ENCODE data around the gene CHRNE. TPM values are rescaled to one million over a fixed set of nuclear protein-coding genes. Genes with fewer than 3 reads are reported as not detected.
"Not testable (repeated sequence)": the region's sequence is repeated elsewhere in the genome, so short reads cannot be mapped to it uniquely, and the experiment has no call there.

Gene CHRNE
- polyA plus RNA-seq, 1 donor from 2014 or later, result 0.25 TPM

GRCh38 chr17:4926577-4927335, 23.9 kb upstream of the CHRNE start:
- not testable (repeated sequence) for H3K9me2 ChIP-seq (ENCODE audit: insufficient read depth, low read length); H4K20me1 ChIP-seq (ENCODE audit: insufficient read depth); H3K9ac ChIP-seq (ENCODE audit: low read length); H3K4me2 ChIP-seq (ENCODE audit: low read length); H3K79me2 ChIP-seq (replicated peaks; ENCODE audit: insufficient read depth, low read length); H3K36me3 ChIP-seq (ENCODE audit: insufficient read depth, low read length); H3F3A ChIP-seq (ENCODE audit: insufficient read depth, low read length, poor library complexity, severe bottlenecking); H3K9me3 ChIP-seq (ENCODE audit: low read length); H3K4me3 ChIP-seq (ENCODE audit: low read length); H2AFZ ChIP-seq (ENCODE audit: low read depth, low read length); H3K27ac ChIP-seq (ENCODE audit: low read length); H3K27me3 ChIP-seq (ENCODE audit: insufficient read depth, low read depth, low read length)

GRCh38 chr17:4921320-4921719, 18.4 kb upstream of the CHRNE start:
- Histone ChIP-seq H3K9ac (ENCODE audit: low read length) (no peak overlapping the region), H4K20me1 (ENCODE audit: insufficient read depth) (no peaks in the 10 kb centered on the region), H3K79me2 (replicated peaks; ENCODE audit: insufficient read depth, low read length) (no peaks in the 10 kb centered on the region), H3K27me3 (ENCODE audit: insufficient read depth, low read depth, low read length) (no peaks in the 10 kb centered on the region), H3K36me3 (ENCODE audit: insufficient read depth, low read length) (no peaks in the 10 kb centered on the region), H3K4me3 (ENCODE audit: low read length) (no peak overlapping the region), H2AFZ (ENCODE audit: low read depth, low read length) (no peak overlapping the region), H3K9me2 (ENCODE audit: insufficient read depth, low read length) (no peaks in the 10 kb centered on the region), H3F3A (ENCODE audit: insufficient read depth, low read length, poor library complexity, severe bottlenecking) (no peaks in the 10 kb centered on the region), H3K9me3 (ENCODE audit: low read length) (no peaks in the 10 kb centered on the region), H3K4me2 (ENCODE audit: low read length) (no peak overlapping the region), H3K27ac (ENCODE audit: low read length) (no peak overlapping the region)
- TF ChIP-seq, protein P1, sequence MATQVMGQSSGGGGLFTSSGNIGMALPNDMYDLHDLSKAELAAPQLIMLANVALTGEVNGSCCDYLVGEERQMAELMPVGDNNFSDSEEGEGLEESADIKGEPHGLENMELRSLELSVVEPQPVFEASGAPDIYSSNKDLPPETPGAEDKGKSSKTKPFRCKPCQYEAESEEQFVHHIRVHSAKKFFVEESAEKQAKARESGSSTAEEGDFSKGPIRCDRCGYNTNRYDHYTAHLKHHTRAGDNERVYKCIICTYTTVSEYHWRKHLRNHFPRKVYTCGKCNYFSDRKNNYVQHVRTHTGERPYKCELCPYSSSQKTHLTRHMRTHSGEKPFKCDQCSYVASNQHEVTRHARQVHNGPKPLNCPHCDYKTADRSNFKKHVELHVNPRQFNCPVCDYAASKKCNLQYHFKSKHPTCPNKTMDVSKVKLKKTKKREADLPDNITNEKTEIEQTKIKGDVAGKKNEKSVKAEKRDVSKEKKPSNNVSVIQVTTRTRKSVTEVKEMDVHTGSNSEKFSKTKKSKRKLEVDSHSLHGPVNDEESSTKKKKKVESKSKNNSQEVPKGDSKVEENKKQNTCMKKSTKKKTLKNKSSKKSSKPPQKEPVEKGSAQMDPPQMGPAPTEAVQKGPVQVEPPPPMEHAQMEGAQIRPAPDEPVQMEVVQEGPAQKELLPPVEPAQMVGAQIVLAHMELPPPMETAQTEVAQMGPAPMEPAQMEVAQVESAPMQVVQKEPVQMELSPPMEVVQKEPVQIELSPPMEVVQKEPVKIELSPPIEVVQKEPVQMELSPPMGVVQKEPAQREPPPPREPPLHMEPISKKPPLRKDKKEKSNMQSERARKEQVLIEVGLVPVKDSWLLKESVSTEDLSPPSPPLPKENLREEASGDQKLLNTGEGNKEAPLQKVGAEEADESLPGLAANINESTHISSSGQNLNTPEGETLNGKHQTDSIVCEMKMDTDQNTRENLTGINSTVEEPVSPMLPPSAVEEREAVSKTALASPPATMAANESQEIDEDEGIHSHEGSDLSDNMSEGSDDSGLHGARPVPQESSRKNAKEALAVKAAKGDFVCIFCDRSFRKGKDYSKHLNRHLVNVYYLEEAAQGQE (IDR thresholded peaks at IDR 0.05; ENCODE audit: borderline replicate concordance), result no peak
- TF ChIP-seq EP300 (conservative IDR thresholded peaks at IDR 0.05; ENCODE audit: poor library complexity, severe bottlenecking), result no peak
- TF ChIP-seq TAF1 (IDR thresholded peaks at IDR 0.05; ENCODE audit: low read depth), result no peak
- no peak for TF ChIP-seq CTCF (IDR thresholded peaks at IDR 0.05; ENCODE audit: poor library complexity, severe bottlenecking)
- TF ChIP-seq SMC3 (conservative IDR thresholded peaks at IDR 0.05; ENCODE audit: poor library complexity), result no peak
- no peak for TF ChIP-seq POLR2AphosphoS5 (IDR thresholded peaks at IDR 0.05)
- TF ChIP-seq EZH2 (IDR thresholded peaks at IDR 0.05; ENCODE audit: borderline replicate concordance, insufficient read depth, low read length, poor library complexity, severe bottlenecking), result no peak

Data from neural cell (in vitro differentiated cells).